MM.1S (cell line): Measurements from ENCODE around the gene FOXK1.

Experiments used
- DNase-seq: peaks from one replicate; pipeline ENCODE4 v3.0.0-alpha.2; 2015
- H2AFZ ChIP-seq: fragments of 300-600 bp; sonication (generic); 2 replicates; pipeline ENCODE4 v1.6.0; 2016; ENCODE audit warnings: antibody characterized with exemption, low read length
- H3F3A ChIP-seq: fragments of 300-600 bp; sonication (generic); 2 replicates; pipeline ENCODE4 v1.6.1; 2016; ENCODE audit warnings: mild to moderate bottlenecking, antibody characterized with exemption, low read length, moderate library complexity, mixed read lengths; ENCODE audit not compliant: insufficient read depth
- H3K27ac ChIP-seq: fragments of 300-600 bp; sonication (generic); 2 replicates; pipeline ENCODE4 v1.5.1; 2016; ENCODE audit warnings: mild to moderate bottlenecking, low read length
- H3K27me3 ChIP-seq: fragments of 300-600 bp; sonication (generic); replicated peaks from 2 replicates; pipeline ENCODE4 v1.6.0; 2016; ENCODE audit warnings: low read length; ENCODE audit not compliant: insufficient read depth
- H3K36me3 ChIP-seq: fragments of 300-600 bp; sonication (generic); replicated peaks from 2 replicates; pipeline ENCODE4 v1.6.1; 2016; ENCODE audit warnings: mild to moderate bottlenecking, low read length, mixed read lengths; ENCODE audit not compliant: insufficient read depth
- H3K4me1 ChIP-seq: fragments of 300-600 bp; sonication (generic); 2 replicates; pipeline ENCODE4 v1.6.1; 2016; ENCODE audit warnings: low read length, mixed read lengths
- H3K4me2 ChIP-seq: fragments of 300-600 bp; sonication (generic); 2 replicates; pipeline ENCODE4 v1.6.0; 2016; ENCODE audit warnings: low read depth, low read length
- H3K4me3 ChIP-seq: fragments of 300-600 bp; sonication (generic); 2 replicates; pipeline ENCODE4 v1.5.1; 2016; ENCODE audit warnings: low read length, mixed read lengths
- H3K79me2 ChIP-seq: fragments of 300-600 bp; sonication (generic); 2 replicates; pipeline ENCODE4 v1.6.1; 2016; ENCODE audit warnings: mixed run types, low read length, mixed read lengths
- H3K9ac ChIP-seq: fragments of 300-600 bp; sonication (generic); 2 replicates; pipeline ENCODE4 v1.6.1; 2016; ENCODE audit warnings: low read length, mixed read lengths
- H3K9me2 ChIP-seq: fragments of 300-600 bp; sonication (generic); replicated peaks from 2 replicates; pipeline ENCODE4 v1.6.1; 2016; ENCODE audit warnings: mild to moderate bottlenecking, low read length, mixed read lengths; ENCODE audit not compliant: insufficient read depth
- H3K9me3 ChIP-seq: fragments of 300-600 bp; sonication (generic); replicated peaks from 2 replicates; pipeline ENCODE4 v1.6.1; 2016; ENCODE audit warnings: mild to moderate bottlenecking, low read length, mixed read lengths; ENCODE audit not compliant: insufficient read depth
- H4K20me1 ChIP-seq: fragments of 300-600 bp; sonication (generic); 2 replicates; pipeline ENCODE4 v1.6.1; 2016; ENCODE audit warnings: mild to moderate bottlenecking, low read length, moderate library complexity, mixed read lengths; ENCODE audit not compliant: insufficient read depth
- CTCF ChIP-seq: fragments of 300-600 bp; sonication (generic); IDR thresholded peaks from 2 replicates; pipeline ENCODE4 v1.5.1; 2016; ENCODE audit warnings: antibody characterized with exemption, low read length, mixed read lengths
- EZH2 ChIP-seq: fragments of 300-600 bp; sonication (generic); optimal IDR thresholded peaks from 2 replicates; pipeline ENCODE3; 2017; ENCODE audit warnings: low read depth, mild to moderate bottlenecking, antibody characterized with exemption, low read length, mixed read lengths
- EZH2phosphoT487 ChIP-seq: fragments of 300-600 bp; sonication (generic); IDR thresholded peaks from 2 replicates; pipeline ENCODE4 v1.6.1; 2018; ENCODE audit warnings: antibody characterized with exemption, low read length

FOXK1 gene

GRCh38 chr7:4727914-4728705 lies 46.0 kb downstream of the FOXK1 start:
- Histone ChIP-seq H3K27ac (no peak overlapping the region), H3K9me2 (no peaks in the 10 kb centered on the region), H3F3A (peaks cover 13% of the 10 kb centered on the region; the same call in 1 of the 2 replicates), H3K4me1 (no peaks in the 10 kb centered on the region), H3K79me2 (peaks cover 90% of the 10 kb centered on the region), H3K9me3 (no peaks in the 10 kb centered on the region), H3K9ac (no peak overlapping the region), H3K4me3 (no peak overlapping the region), H3K4me2 (no peak overlapping the region), H4K20me1 (no peaks in the 10 kb centered on the region), H3K27me3 (no peaks in the 10 kb centered on the region), H3K36me3 (no peaks in the 10 kb centered on the region), H2AFZ (no peak overlapping the region)
- TF ChIP-seq CTCF (no peak), EZH2phosphoT487 (no peak), EZH2 (no peak)
- DNase-seq: no peak

GRCh38 chr7:4729266-4729665 lies 47.2 kb downstream of the FOXK1 start:
- H3K4me2 ChIP-seq: no peak overlapping the region
- no peaks in the 10 kb centered on the region for H3K36me3 ChIP-seq
- no peak overlapping the region for H3K4me3 ChIP-seq
- TF ChIP-seq EZH2 (no peak), CTCF (no peak), EZH2phosphoT487 (no peak)
- H3K27ac ChIP-seq: no peak overlapping the region
- no peaks in the 10 kb centered on the region for H4K20me1 ChIP-seq
- no peak overlapping the region for H2AFZ ChIP-seq
- H3K79me2 ChIP-seq: peaks cover 90% of the 10 kb centered on the region
- H3K9me2 ChIP-seq: no peaks in the 10 kb centered on the region
- peaks cover 12% of the 10 kb centered on the region; the same call in 1 of the 2 replicates for H3F3A ChIP-seq
- H3K27me3 ChIP-seq: no peaks in the 10 kb centered on the region
- H3K9me3 ChIP-seq: no peaks in the 10 kb centered on the region
- no peak overlapping the region for H3K9ac ChIP-seq
- H3K4me1 ChIP-seq: no peaks in the 10 kb centered on the region
- DNase-seq: no peak

GRCh38 chr7:4730276-4730675 lies 48.2 kb downstream of the FOXK1 start:
- Histone ChIP-seq H2AFZ (no peak overlapping the region), H3K4me3 (no peak overlapping the region), H3K9me2 (no peaks in the 10 kb centered on the region), H3K36me3 (no peaks in the 10 kb centered on the region), H3F3A (peaks cover 2% of the 10 kb centered on the region; the same call in 1 of the 2 replicates), H4K20me1 (no peaks in the 10 kb centered on the region), H3K4me2 (no peak overlapping the region), H3K27me3 (no peaks in the 10 kb centered on the region), H3K27ac (no peak overlapping the region), H3K79me2 (peaks cover 92% of the 10 kb centered on the region), H3K4me1 (no peaks in the 10 kb centered on the region), H3K9me3 (no peaks in the 10 kb centered on the region), H3K9ac (no peak overlapping the region)
- DNase-seq: no peak
- TF ChIP-seq CTCF (no peak), EZH2 (no peak), EZH2phosphoT487 (no peak)
